SK-N-SH treated with all-trans-retinoic acid at 6 μM for 48 hours (cell line): ENCODE data around the gene RAI14.

Experiments
- ATAC-seq: fragments of 200-7000 bp; cut with Tn5 transposase; 3 replicates; pipeline ENCODE4 v1.9.1; 2020; ENCODE audit warnings: mild to moderate bottlenecking, moderate library complexity
- ARNTL ChIP-seq: fragments of 450-650 bp; formaldehyde crosslinking; IDR thresholded peaks from 2 replicates; pipeline ENCODE4 v1.5.0; 2020; ENCODE audit warnings: low read depth, mild to moderate bottlenecking, moderate library complexity, borderline replicate concordance
- BACH2 ChIP-seq: fragments of 250-450 bp; sonication (Bioruptor Pico); IDR thresholded peaks from 2 replicates; pipeline ENCODE4 v1.9.0; 2021; ENCODE audit warnings: mild to moderate bottlenecking, borderline replicate concordance
- CREB5 ChIP-seq: fragments of 250-450 bp; sonication (Bioruptor Pico); IDR thresholded peaks from 2 replicates; pipeline ENCODE4 v1.5.1; 2020; ENCODE audit warnings: low read depth, mild to moderate bottlenecking, moderate library complexity
- CSDC2 ChIP-seq: fragments of 250-450 bp; sonication (Bioruptor Pico); IDR thresholded peaks from 2 replicates; pipeline ENCODE4 v1.5.0; 2020; ENCODE audit warnings: mild to moderate bottlenecking, moderate library complexity
- CSRNP3 ChIP-seq: fragments of 250-450 bp; sonication (Bioruptor Pico); IDR thresholded peaks from 2 replicates; pipeline ENCODE4 v1.5.1; 2021; ENCODE audit warnings: mild to moderate bottlenecking, moderate library complexity
- ESRRG ChIP-seq: fragments of 250-450 bp; sonication (Bioruptor Pico); IDR thresholded peaks from 2 replicates; pipeline ENCODE4 v1.6.1; 2021; ENCODE audit warnings: mild to moderate bottlenecking
- ISL1 ChIP-seq: fragments of 250-450 bp; sonication (Bioruptor Pico); IDR thresholded peaks from 2 replicates; pipeline ENCODE4 v2.1.2; 2022; ENCODE audit warnings: mild to moderate bottlenecking, moderate library complexity
- OSR1 ChIP-seq: fragments of 250-450 bp; sonication (Bioruptor Pico); IDR thresholded peaks from 2 replicates; pipeline ENCODE4 v1.8.0; 2022; ENCODE audit warnings: moderate library complexity, mild to moderate bottlenecking, inconsistent platforms
- PATZ1 ChIP-seq: fragments of 250-450 bp; sonication (Bioruptor Pico); IDR thresholded peaks from 2 replicates; pipeline ENCODE4 v1.8.0; 2020; ENCODE audit warnings: mild to moderate bottlenecking, moderate library complexity, borderline replicate concordance
- POU6F1 ChIP-seq: fragments of 250-450 bp; sonication (Bioruptor Pico); IDR thresholded peaks from 2 replicates; pipeline ENCODE4 v1.8.0; 2021; ENCODE audit warnings: low read depth, mild to moderate bottlenecking, moderate library complexity, borderline replicate concordance
- PPARA ChIP-seq: fragments of 250-450 bp; sonication (Bioruptor Pico); IDR thresholded peaks from 2 replicates; pipeline ENCODE4 v1.5.0; 2020; ENCODE audit warnings: mild to moderate bottlenecking, borderline replicate concordance
- SNAI2 ChIP-seq: fragments of 250-450 bp; sonication (Bioruptor Pico); IDR thresholded peaks from 2 replicates; pipeline ENCODE4 v1.5.0; 2020; ENCODE audit warnings: mild to moderate bottlenecking, moderate library complexity
- TOX ChIP-seq: fragments of 250-450 bp; sonication (Bioruptor Pico); IDR thresholded peaks from 2 replicates; pipeline ENCODE4 v1.8.0; 2021; ENCODE audit warnings: mild to moderate bottlenecking, moderate library complexity, borderline replicate concordance
- ZFP3 ChIP-seq: fragments of 250-450 bp; sonication (Bioruptor Pico); IDR thresholded peaks from 2 replicates; pipeline ENCODE4 v1.5.0; 2020; ENCODE audit warnings: mild to moderate bottlenecking, moderate library complexity
- ZFP30 ChIP-seq: fragments of 450-650 bp; formaldehyde crosslinking; IDR thresholded peaks from 2 replicates; pipeline ENCODE4 v1.5.0; 2022; ENCODE audit warnings: mild to moderate bottlenecking, moderate library complexity
- ZNF70 ChIP-seq: fragments of 450-650 bp; formaldehyde crosslinking; IDR thresholded peaks from 2 replicates; pipeline ENCODE4 v1.5.0; 2020; ENCODE audit warnings: mild to moderate bottlenecking, moderate library complexity
- ZNF8 ChIP-seq: fragments of 450-650 bp; formaldehyde crosslinking; IDR thresholded peaks from 2 replicates; pipeline ENCODE4 v1.5.0; 2020; ENCODE audit warnings: mild to moderate bottlenecking, moderate library complexity

RAI14 gene

GRCh38 chr5:34684980-34685352 lies 28.8 kb downstream of the RAI14 start:
- ATAC-seq = no peak
- TF ChIP-seq CSRNP3 (CRISPR knock-in tag) = no peak
- TF ChIP-seq ZFP30 = no peak
- no peak for TF ChIP-seq CSDC2 (CRISPR knock-in tag)
- TF ChIP-seq ZFP3 = no peak
- TF ChIP-seq TOX (CRISPR knock-in tag) = no peak
- TF ChIP-seq, all 23 proteins: peak for 0

- TF ChIP-seq ESRRG (CRISPR knock-in tag) = no peak
- TF ChIP-seq ZFP3 = no peak
- no peak for TF ChIP-seq ZNF70 (CRISPR knock-in tag)
- TF ChIP-seq BACH2 (CRISPR knock-in tag) = no peak
- no peak for TF ChIP-seq PPARA (CRISPR knock-in tag)
- TF ChIP-seq OSR1 (CRISPR knock-in tag) = no peak
- no peak for TF ChIP-seq ARNTL
- TF ChIP-seq ISL1 (CRISPR knock-in tag) = no peak
- no peak for TF ChIP-seq CREB5 (CRISPR knock-in tag)
- TF ChIP-seq ZNF8 (CRISPR knock-in tag) = no peak
- TF ChIP-seq SNAI2 (CRISPR knock-in tag) = no peak
- TF ChIP-seq POU6F1 (CRISPR knock-in tag) = no peak
- TF ChIP-seq, all 23 proteins: peak for 0
- peak; percentile 13; the same call in 1 of the 3 replicates for ATAC-seq
Observed at GRCh38 chr5:34685485-34686165, 29.5 kb downstream of the RAI14 start.

GRCh38 chr5:34686762-34687268 lies 30.7 kb downstream of the RAI14 start:
- peak; percentile 91 for ATAC-seq
- TF ChIP-seq ZFP30 (no peak), ISL1 (CRISPR knock-in tag) (0 out of 2 replicates have a peak, but pooled peaks have one; percentile 6)

- ATAC-seq = peak; percentile 42
- TF ChIP-seq PATZ1 (CRISPR knock-in tag) = peak; percentile 26; the same call in 1 of the 2 replicates
- TF ChIP-seq ISL1 (CRISPR knock-in tag) = peak; percentile 81; the same call in 1 of the 2 replicates
- no peak for TF ChIP-seq ZNF8 (CRISPR knock-in tag)
- peak; percentile 1; the same call in 1 of the 2 replicates for TF ChIP-seq TOX (CRISPR knock-in tag)
Observed at GRCh38 chr5:34687269-34688011, 31.3 kb downstream of the RAI14 start.

GRCh38 chr5:34688015-34688810 lies 32.1 kb downstream of the RAI14 start:
- no peak for ATAC-seq
- TF ChIP-seq ARNTL = no peak
- no peak for TF ChIP-seq CSDC2 (CRISPR knock-in tag)
